ENCODE results near the gene WWC2.
A peak's percentile ranks its signal among the peaks of the same experiment; 100 is the strongest.

WWC2 gene

DNA sequence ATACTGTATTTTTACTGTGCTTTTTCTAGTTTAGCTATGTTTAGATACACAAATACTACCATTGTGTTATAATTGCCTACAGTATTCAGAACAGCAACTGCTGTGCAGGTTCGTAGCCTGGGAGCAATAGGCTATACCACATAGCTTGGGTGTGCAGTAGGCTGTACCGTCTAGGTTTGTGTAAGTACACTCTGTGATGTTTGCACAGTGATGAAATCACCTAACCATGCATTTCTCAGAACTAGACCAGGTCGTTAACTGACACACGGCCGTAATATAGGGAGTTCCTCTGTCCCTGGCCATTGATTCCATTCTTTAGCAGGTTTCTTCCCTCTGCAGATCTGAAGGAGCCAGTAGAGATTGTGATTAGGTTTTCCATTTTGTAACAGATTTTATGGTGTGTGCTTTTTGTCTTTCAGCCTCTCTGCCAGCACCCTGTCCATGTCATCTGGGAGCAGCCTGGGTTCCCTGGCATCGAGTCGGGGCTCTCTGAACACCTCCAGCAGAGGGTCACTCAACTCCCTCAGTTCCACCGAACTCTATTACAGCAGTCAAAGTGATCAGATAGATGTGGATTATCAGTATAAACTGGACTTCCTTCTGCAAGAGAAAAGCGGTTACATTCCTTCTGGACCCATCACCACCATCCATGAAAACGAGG lies 161.6 kb downstream of the WWC2 start:
- Histone ChIP-seq H3K27me3 (ENCODE audit: insufficient read depth, poor library complexity, severe bottlenecking) (no peaks in the 10 kb centered on the region), H3K4me3 (replicated peaks; ENCODE audit: insufficient read depth, low read length) (no peak overlapping the region), H3K27ac (replicated peaks) (no peak overlapping the region)
- DNase-seq (ENCODE audit: low read depth in 1 of 2, low spot score in 1 of 2), result no peak
- TF ChIP-seq REST (IDR thresholded peaks at IDR 0.05; ENCODE audit: insufficient replicate concordance, low read depth), result no peak
- TF ChIP-seq, protein P1, sequence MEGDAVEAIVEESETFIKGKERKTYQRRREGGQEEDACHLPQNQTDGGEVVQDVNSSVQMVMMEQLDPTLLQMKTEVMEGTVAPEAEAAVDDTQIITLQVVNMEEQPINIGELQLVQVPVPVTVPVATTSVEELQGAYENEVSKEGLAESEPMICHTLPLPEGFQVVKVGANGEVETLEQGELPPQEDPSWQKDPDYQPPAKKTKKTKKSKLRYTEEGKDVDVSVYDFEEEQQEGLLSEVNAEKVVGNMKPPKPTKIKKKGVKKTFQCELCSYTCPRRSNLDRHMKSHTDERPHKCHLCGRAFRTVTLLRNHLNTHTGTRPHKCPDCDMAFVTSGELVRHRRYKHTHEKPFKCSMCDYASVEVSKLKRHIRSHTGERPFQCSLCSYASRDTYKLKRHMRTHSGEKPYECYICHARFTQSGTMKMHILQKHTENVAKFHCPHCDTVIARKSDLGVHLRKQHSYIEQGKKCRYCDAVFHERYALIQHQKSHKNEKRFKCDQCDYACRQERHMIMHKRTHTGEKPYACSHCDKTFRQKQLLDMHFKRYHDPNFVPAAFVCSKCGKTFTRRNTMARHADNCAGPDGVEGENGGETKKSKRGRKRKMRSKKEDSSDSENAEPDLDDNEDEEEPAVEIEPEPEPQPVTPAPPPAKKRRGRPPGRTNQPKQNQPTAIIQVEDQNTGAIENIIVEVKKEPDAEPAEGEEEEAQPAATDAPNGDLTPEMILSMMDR (IDR thresholded peaks at IDR 0.05; ENCODE audit: insufficient read depth, low read length), result no peak
- no peak for TF ChIP-seq GABPA (IDR thresholded peaks at IDR 0.05; ENCODE audit: low read depth)
- TF ChIP-seq POLR2AphosphoS5 (IDR thresholded peaks at IDR 0.05; ENCODE audit: low read depth), result no peak
- no peak for TF ChIP-seq SPI1 (IDR thresholded peaks at IDR 0.05; ENCODE audit: borderline replicate concordance, low read depth)

- Histone ChIP-seq H3K27me3 (ENCODE audit: insufficient read depth, poor library complexity, severe bottlenecking) (no peaks in the 10 kb centered on the region), H3K4me3 (replicated peaks; ENCODE audit: insufficient read depth, low read length) (no peak overlapping the region), H3K27ac (replicated peaks) (no peak overlapping the region)
- DNase-seq (ENCODE audit: low read depth in 1 of 2, low spot score in 1 of 2), result peak; percentile 12 to 78
- no peak for TF ChIP-seq REST (IDR thresholded peaks at IDR 0.05; ENCODE audit: insufficient replicate concordance, low read depth)
- TF ChIP-seq, protein P1 (IDR thresholded peaks at IDR 0.05; ENCODE audit: insufficient read depth, low read length), result peak; percentile 62
Measured at GRCh38 chr4:183261953-183262775, 163.1 kb downstream of the WWC2 start.

DNA sequence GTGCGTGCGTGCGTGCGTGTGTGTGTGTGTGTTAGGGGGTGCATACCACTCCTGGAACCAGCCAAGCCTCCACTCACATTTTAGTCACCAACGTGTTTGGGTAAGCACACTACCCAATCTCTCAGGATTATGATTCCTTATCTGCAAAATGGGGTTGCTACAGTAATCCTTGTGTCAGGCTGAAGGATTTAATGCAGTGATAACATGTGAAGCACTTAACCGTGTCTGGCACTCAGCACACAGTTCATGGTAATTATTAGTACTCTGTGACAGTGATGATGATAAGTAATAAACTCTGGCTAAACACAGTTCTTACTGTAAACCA lies 163.7 kb downstream of the WWC2 start:
- TF ChIP-seq POLR2AphosphoS5 (IDR thresholded peaks at IDR 0.05; ENCODE audit: low read depth) (no peak), REST (IDR thresholded peaks at IDR 0.05; ENCODE audit: insufficient replicate concordance, low read depth) (no peak), SPI1 (IDR thresholded peaks at IDR 0.05; ENCODE audit: borderline replicate concordance, low read depth) (no peak), GABPA (IDR thresholded peaks at IDR 0.05; ENCODE audit: low read depth) (no peak)
- TF ChIP-seq, protein P1 (IDR thresholded peaks at IDR 0.05; ENCODE audit: insufficient read depth, low read length), result no peak
- no peaks in the 10 kb centered on the region for H3K27me3 ChIP-seq (ENCODE audit: insufficient read depth, poor library complexity, severe bottlenecking)
- no peak overlapping the region for H3K27ac ChIP-seq (replicated peaks)
- DNase-seq (ENCODE audit: low read depth in 1 of 2, low spot score in 1 of 2), result no peak
- H3K4me3 ChIP-seq (replicated peaks; ENCODE audit: insufficient read depth, low read length), result no peak overlapping the region

Measured in HL-60 (cell line).